ENCODE measurements around the gene TTC17. TPM values are rescaled to one million over a fixed set of nuclear protein-coding genes. Genes with fewer than 3 reads are reported as not detected.
"Not testable (repeated sequence)": the region's sequence is repeated elsewhere in the genome, so short reads cannot be mapped to it uniquely, and the experiment has no call there.

Gene TTC17
- total and polyA plus RNA-seq, 2 donors, result 40.9 to 67.4 TPM

GRCh38 chr11:43399983-43400630 lies 41.4 kb downstream of the TTC17 start:
- no peak overlapping the region for H3K27ac ChIP-seq (ENCODE audit: low read depth in 1 of 2, low read length in 1 of 2)
- 98% methylated on average over 2 of the region's 2 CpGs for WGBS
- peaks cover 29 to 67% of the 10 kb centered on the region in 2 donors for H3K36me3 ChIP-seq (ENCODE audit: control insufficient read depth in 2 of 2, insufficient read depth in 2 of 2, low read length in 1 of 2)
- no peaks in the 10 kb centered on the region for H3K9me3 ChIP-seq (ENCODE audit: control insufficient read depth in 2 of 2, insufficient read depth in 1 of 2, low read length in 1 of 2)
- no peak for DNase-seq (ENCODE audit: low read depth in 6 of 9, low spot score in 9 of 9)
- H3K27me3 ChIP-seq (ENCODE audit: control insufficient read depth in 2 of 2, insufficient read depth in 1 of 2, low read length in 1 of 2), result no peaks in the 10 kb centered on the region
- no peak overlapping the region for H3K4me3 ChIP-seq (ENCODE audit: low read length in 2 of 2)
- H3K4me1 ChIP-seq (ENCODE audit: control insufficient read depth in 2 of 2, insufficient read depth in 2 of 2, low read length in 2 of 2), result no peaks in the 10 kb centered on the region

DNA sequence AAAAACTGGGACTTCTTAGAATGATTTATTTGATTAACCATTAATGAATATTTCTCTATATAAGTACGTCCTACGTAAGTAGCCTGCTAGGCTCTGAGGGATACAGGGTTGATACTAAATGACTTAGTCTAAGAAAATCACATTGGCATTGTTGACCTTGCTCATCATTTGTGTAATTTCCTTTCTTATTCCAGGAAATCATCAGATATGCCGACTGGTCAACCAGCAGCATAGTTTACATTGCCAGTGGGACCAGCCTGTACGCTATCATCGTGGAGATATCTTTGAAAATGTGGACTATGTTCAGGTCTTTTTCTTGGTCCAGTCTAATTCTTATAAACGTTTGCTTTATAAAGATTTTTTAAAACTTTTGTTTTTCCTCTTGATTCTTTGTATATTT lies 42.5 kb downstream of the TTC17 start:
- no peak overlapping the region for H3K4me3 ChIP-seq (ENCODE audit: low read length in 2 of 2)
- no peak for DNase-seq (ENCODE audit: low read depth in 6 of 9, low spot score in 9 of 9)
- no peaks in the 10 kb centered on the region for H3K4me1 ChIP-seq (ENCODE audit: control insufficient read depth in 2 of 2, insufficient read depth in 2 of 2, low read length in 2 of 2)
- peaks cover 35 to 75% of the 10 kb centered on the region in 2 donors for H3K36me3 ChIP-seq (ENCODE audit: control insufficient read depth in 2 of 2, insufficient read depth in 2 of 2, low read length in 1 of 2)
- H3K27me3 ChIP-seq (ENCODE audit: control insufficient read depth in 2 of 2, insufficient read depth in 1 of 2, low read length in 1 of 2), result no peaks in the 10 kb centered on the region
- H3K9me3 ChIP-seq (ENCODE audit: control insufficient read depth in 2 of 2, insufficient read depth in 1 of 2, low read length in 1 of 2), result no peaks in the 10 kb centered on the region
- no peak overlapping the region for H3K27ac ChIP-seq (ENCODE audit: low read depth in 1 of 2, low read length in 1 of 2)
- WGBS, result 98% methylated on average over 6 of the region's 6 CpGs

DNA sequence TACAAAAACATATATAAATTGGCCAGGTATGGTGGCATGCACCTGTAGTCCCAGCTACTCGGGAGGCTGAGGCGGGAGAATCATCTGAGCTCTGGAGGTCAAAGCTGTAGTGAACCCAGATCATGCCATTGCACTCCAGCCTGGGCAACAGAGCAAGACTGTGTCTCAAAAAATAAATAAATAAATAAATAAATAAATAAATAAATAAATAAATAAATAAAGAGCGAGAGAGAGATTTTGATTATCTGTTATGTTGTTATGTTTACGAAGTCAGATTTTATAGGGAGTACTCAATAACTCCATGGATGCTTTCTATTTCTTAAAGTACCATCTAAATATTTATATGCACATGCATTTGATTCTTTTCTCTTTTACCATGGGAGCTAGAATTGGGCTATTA lies 43.1 kb downstream of the TTC17 start:
- WGBS, result 98% methylated on average over 4 of the region's 4 CpGs
- peaks cover 32 to 70% of the 10 kb centered on the region in 2 donors for H3K36me3 ChIP-seq (ENCODE audit: control insufficient read depth in 2 of 2, insufficient read depth in 2 of 2, low read length in 1 of 2)
- not testable (repeated sequence) for DNase-seq (ENCODE audit: low read depth in 6 of 9, low spot score in 9 of 9); H3K9me3 ChIP-seq (ENCODE audit: control insufficient read depth in 2 of 2, insufficient read depth in 1 of 2, low read length in 1 of 2); H3K27ac ChIP-seq (ENCODE audit: low read depth in 1 of 2, low read length in 1 of 2); H3K4me3 ChIP-seq (ENCODE audit: low read length in 2 of 2); H3K27me3 ChIP-seq (ENCODE audit: control insufficient read depth in 2 of 2, insufficient read depth in 1 of 2, low read length in 1 of 2); H3K4me1 ChIP-seq (ENCODE audit: control insufficient read depth in 2 of 2, insufficient read depth in 2 of 2, low read length in 2 of 2)

- no peak for DNase-seq (ENCODE audit: low read depth in 6 of 9, low spot score in 9 of 9)
- H3K4me1 ChIP-seq (ENCODE audit: control insufficient read depth in 2 of 2, insufficient read depth in 2 of 2, low read length in 2 of 2), result no peaks in the 10 kb centered on the region
- 97% methylated on average over 8 of the region's 8 CpGs for WGBS
- H3K9me3 ChIP-seq (ENCODE audit: control insufficient read depth in 2 of 2, insufficient read depth in 1 of 2, low read length in 1 of 2), result no peaks in the 10 kb centered on the region
- H3K27ac ChIP-seq (ENCODE audit: low read depth in 1 of 2, low read length in 1 of 2), result no peak overlapping the region
- H3K36me3 ChIP-seq (ENCODE audit: control insufficient read depth in 2 of 2, insufficient read depth in 2 of 2, low read length in 1 of 2), result peaks cover 33 to 63% of the 10 kb centered on the region in 2 donors
- H3K4me3 ChIP-seq (ENCODE audit: low read length in 2 of 2), result no peak overlapping the region
- H3K27me3 ChIP-seq (ENCODE audit: control insufficient read depth in 2 of 2, insufficient read depth in 1 of 2, low read length in 1 of 2), result no peaks in the 10 kb centered on the region
These were observed 44.9 kb downstream of the TTC17 start for GRCh38 chr11:43403357-43404231.

- peaks cover 29 to 61% of the 10 kb centered on the region in 2 donors for H3K36me3 ChIP-seq (ENCODE audit: control insufficient read depth in 2 of 2, insufficient read depth in 2 of 2, low read length in 1 of 2)
- no peaks in the 10 kb centered on the region for H3K4me1 ChIP-seq (ENCODE audit: control insufficient read depth in 2 of 2, insufficient read depth in 2 of 2, low read length in 2 of 2)
- no peaks in the 10 kb centered on the region for H3K9me3 ChIP-seq (ENCODE audit: control insufficient read depth in 2 of 2, insufficient read depth in 1 of 2, low read length in 1 of 2)
- H3K27me3 ChIP-seq (ENCODE audit: control insufficient read depth in 2 of 2, insufficient read depth in 1 of 2, low read length in 1 of 2), result no peaks in the 10 kb centered on the region
- H3K4me3 ChIP-seq (ENCODE audit: low read length in 2 of 2), result no peak overlapping the region
- no peak for DNase-seq (ENCODE audit: low read depth in 6 of 9, low spot score in 9 of 9)
- H3K27ac ChIP-seq (ENCODE audit: low read depth in 1 of 2, low read length in 1 of 2), result no peak overlapping the region
- 96% methylated on average over 3 of the region's 3 CpGs for WGBS
These were observed 45.7 kb downstream of the TTC17 start for GRCh38 chr11:43404406-43404805.

DNA sequence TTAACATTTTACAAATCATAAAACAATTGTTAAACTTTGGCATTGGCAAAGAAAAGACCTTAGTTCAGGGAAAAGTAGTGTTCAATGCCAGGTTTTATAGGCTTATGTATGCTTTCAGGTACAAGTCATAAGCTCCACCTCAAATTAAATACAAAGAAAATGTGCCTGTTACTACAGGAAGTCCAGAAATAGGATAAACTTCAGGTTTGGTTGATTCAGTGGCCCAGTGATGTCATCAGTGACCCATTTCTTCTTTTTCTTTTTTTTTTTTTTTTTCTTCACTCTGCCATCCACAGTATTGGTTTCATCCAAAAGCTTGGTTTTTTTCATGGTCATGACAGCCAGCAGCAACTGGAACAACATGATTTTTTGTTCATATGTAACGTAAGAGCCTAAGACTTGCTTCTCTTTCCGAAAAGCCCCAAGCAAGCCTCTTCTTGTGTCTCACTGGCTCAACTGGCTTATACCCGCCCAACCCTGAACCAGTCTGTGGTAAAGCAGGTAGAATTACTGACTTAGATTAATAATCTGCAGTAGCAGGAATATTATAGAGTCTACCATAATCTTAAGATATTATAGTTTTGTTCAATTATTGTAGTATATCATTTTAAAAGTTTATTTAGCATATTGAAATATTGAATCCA lies 46.2 kb downstream of the TTC17 start:
- H3K27me3 ChIP-seq (ENCODE audit: control insufficient read depth in 2 of 2, insufficient read depth in 1 of 2, low read length in 1 of 2), result no peaks in the 10 kb centered on the region
- 96% methylated on average over 3 of the region's 3 CpGs for WGBS
- no peaks in the 10 kb centered on the region for H3K9me3 ChIP-seq (ENCODE audit: control insufficient read depth in 2 of 2, insufficient read depth in 1 of 2, low read length in 1 of 2)
- no peak overlapping the region for H3K27ac ChIP-seq (ENCODE audit: low read depth in 1 of 2, low read length in 1 of 2)
- peaks cover 28 to 66% of the 10 kb centered on the region in 2 donors for H3K36me3 ChIP-seq (ENCODE audit: control insufficient read depth in 2 of 2, insufficient read depth in 2 of 2, low read length in 1 of 2)
- peak in 1 of 9 donors; percentile 4 for DNase-seq (ENCODE audit: low read depth in 6 of 9, low spot score in 9 of 9)
- no peak overlapping the region for H3K4me3 ChIP-seq (ENCODE audit: low read length in 2 of 2)
- H3K4me1 ChIP-seq (ENCODE audit: control insufficient read depth in 2 of 2, insufficient read depth in 2 of 2, low read length in 2 of 2), result no peaks in the 10 kb centered on the region

DNA sequence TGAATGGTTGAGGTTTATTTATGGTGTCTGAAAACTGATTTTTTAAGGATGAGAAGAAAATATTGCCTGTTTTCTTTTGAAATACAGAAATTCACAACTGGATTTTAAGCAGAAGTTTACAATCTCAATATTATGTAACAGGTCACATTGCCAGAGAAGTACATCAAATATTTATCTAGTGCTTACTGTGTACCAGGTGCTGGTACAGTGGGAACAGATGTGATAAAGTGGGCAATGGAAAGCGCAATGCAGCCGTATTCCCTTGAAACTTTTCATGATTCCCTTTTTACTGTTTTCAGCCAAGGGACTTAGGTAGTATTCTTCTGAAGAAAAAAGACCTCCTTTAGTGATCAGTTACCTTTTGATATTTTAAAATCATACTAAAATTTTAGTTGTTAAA lies 49.6 kb downstream of the TTC17 start:
- Histone ChIP-seq H3K27me3 (ENCODE audit: control insufficient read depth in 2 of 2, insufficient read depth in 1 of 2, low read length in 1 of 2) (no peaks in the 10 kb centered on the region), H3K9me3 (ENCODE audit: control insufficient read depth in 2 of 2, insufficient read depth in 1 of 2, low read length in 1 of 2) (no peaks in the 10 kb centered on the region), H3K27ac (ENCODE audit: low read depth in 1 of 2, low read length in 1 of 2) (no peak overlapping the region), H3K4me1 (ENCODE audit: control insufficient read depth in 2 of 2, insufficient read depth in 2 of 2, low read length in 2 of 2) (no peaks in the 10 kb centered on the region), H3K4me3 (ENCODE audit: low read length in 2 of 2) (no peak overlapping the region), H3K36me3 (ENCODE audit: control insufficient read depth in 2 of 2, insufficient read depth in 2 of 2, low read length in 1 of 2) (peaks cover 25 to 57% of the 10 kb centered on the region in 2 donors)
- WGBS, result over 99% methylated on average over 2 of the region's 2 CpGs
- no peak for DNase-seq (ENCODE audit: low read depth in 6 of 9, low spot score in 9 of 9)

GRCh38 chr11:43410394-43410793 lies 51.7 kb downstream of the TTC17 start:
- 97% methylated on average over 5 of the region's 5 CpGs for WGBS
- no peak overlapping the region for H3K4me3 ChIP-seq (ENCODE audit: low read length in 2 of 2)
- H3K27ac ChIP-seq (ENCODE audit: low read depth in 1 of 2, low read length in 1 of 2), result no peak overlapping the region
- DNase-seq (ENCODE audit: low read depth in 6 of 9, low spot score in 9 of 9), result no peak
- peaks cover 17 to 44% of the 10 kb centered on the region in 2 donors for H3K36me3 ChIP-seq (ENCODE audit: control insufficient read depth in 2 of 2, insufficient read depth in 2 of 2, low read length in 1 of 2)
- no peaks in the 10 kb centered on the region for H3K27me3 ChIP-seq (ENCODE audit: control insufficient read depth in 2 of 2, insufficient read depth in 1 of 2, low read length in 1 of 2)
- H3K9me3 ChIP-seq (ENCODE audit: control insufficient read depth in 2 of 2, insufficient read depth in 1 of 2, low read length in 1 of 2), result no peaks in the 10 kb centered on the region
- no peaks in the 10 kb centered on the region for H3K4me1 ChIP-seq (ENCODE audit: control insufficient read depth in 2 of 2, insufficient read depth in 2 of 2, low read length in 2 of 2)

- H3K4me1 ChIP-seq (ENCODE audit: control insufficient read depth in 2 of 2, insufficient read depth in 2 of 2, low read length in 2 of 2), result no peaks in the 10 kb centered on the region
- H3K27ac ChIP-seq (ENCODE audit: low read depth in 1 of 2, low read length in 1 of 2), result no peak overlapping the region
- H3K9me3 ChIP-seq (ENCODE audit: control insufficient read depth in 2 of 2, insufficient read depth in 1 of 2, low read length in 1 of 2), result no peaks in the 10 kb centered on the region
- H3K36me3 ChIP-seq (ENCODE audit: control insufficient read depth in 2 of 2, insufficient read depth in 2 of 2, low read length in 1 of 2), result peaks cover 6 to 7% of the 10 kb centered on the region in 2 donors
- DNase-seq (ENCODE audit: low read depth in 6 of 9, low spot score in 9 of 9), result no peak
- H3K4me3 ChIP-seq (ENCODE audit: low read length in 2 of 2), result no peak overlapping the region
- H3K27me3 ChIP-seq (ENCODE audit: control insufficient read depth in 2 of 2, insufficient read depth in 1 of 2, low read length in 1 of 2), result no peaks in the 10 kb centered on the region
- 95% methylated on average over 2 of the region's 2 CpGs for WGBS
These were observed 59.5 kb downstream of the TTC17 start for GRCh38 chr11:43418197-43418596.

All from thymus (tissue), 11 donors.